Central memory CD4-positive, alpha-beta T cell (primary cell): Measurements from ENCODE around the gene ZBP1.

Source experiments
- DNase-seq: peaks from one replicate; pipeline ENCODE4 v3.0.0; 2022

ZBP1 gene

GRCh38 chr20:57616143-57616951, 3.9 kb downstream of the ZBP1 start:
- DNase-seq: no peak

GRCh38 chr20:57615445-57615811, 4.8 kb downstream of the ZBP1 start:
- no peak for DNase-seq

DNA sequence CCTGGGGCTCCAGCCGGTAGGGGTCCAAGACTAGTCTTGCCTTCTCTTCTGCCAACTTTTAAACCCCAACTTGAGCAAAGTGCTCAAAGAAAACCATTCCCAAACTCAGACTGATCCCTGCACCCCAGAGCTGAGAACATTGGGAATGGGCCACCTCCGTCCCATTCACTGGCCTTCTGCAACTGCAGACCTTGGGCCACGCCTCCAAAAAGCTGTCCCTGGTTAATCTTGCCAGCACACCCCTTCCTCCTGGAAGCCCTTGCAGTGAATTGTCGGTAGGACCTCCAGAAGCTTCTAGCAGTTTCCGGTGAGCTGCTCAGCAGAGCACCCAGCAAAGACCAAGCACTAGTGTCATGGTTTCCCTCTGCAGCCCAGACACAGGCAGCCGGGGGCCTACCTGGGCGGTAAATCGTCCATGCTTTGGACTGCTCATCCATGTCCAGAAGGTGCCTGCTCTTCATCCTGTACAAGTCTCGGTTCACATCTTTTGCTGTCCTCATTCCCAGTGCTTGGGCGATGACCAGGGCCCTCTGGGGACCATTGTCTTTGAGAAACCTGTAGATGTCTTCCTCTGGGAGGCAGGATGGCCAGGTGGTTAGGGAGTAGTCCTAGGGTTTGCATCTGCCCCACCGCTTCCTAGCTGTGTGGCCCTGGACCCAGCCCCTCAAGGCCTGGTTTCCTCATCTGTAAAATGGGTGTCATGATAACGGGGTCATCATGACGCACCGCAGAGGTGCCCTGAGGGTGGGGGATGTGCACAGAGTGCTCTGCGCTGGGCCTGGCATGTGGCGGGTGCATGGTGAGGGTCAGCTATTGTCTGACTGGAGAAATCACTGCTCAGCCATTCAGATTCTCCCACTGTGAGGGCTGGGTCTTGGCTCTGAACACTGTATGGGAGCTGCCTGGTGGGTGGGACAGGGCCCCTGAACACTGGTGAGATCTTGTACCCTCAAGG, 5.5 kb downstream of the ZBP1 start:
- no peak for DNase-seq

GRCh38 chr20:57613481-57613921, 6.7 kb downstream of the ZBP1 start:
- no peak for DNase-seq

GRCh38 chr20:57612916-57613315, 7.3 kb downstream of the ZBP1 start:
- DNase-seq: no peak

- DNase-seq: no peak
Observed at GRCh38 chr20:57612436-57612835, 7.8 kb downstream of the ZBP1 start.

- DNase-seq: no peak
Observed at GRCh38 chr20:57611586-57612311, 8.5 kb downstream of the ZBP1 start.

DNA sequence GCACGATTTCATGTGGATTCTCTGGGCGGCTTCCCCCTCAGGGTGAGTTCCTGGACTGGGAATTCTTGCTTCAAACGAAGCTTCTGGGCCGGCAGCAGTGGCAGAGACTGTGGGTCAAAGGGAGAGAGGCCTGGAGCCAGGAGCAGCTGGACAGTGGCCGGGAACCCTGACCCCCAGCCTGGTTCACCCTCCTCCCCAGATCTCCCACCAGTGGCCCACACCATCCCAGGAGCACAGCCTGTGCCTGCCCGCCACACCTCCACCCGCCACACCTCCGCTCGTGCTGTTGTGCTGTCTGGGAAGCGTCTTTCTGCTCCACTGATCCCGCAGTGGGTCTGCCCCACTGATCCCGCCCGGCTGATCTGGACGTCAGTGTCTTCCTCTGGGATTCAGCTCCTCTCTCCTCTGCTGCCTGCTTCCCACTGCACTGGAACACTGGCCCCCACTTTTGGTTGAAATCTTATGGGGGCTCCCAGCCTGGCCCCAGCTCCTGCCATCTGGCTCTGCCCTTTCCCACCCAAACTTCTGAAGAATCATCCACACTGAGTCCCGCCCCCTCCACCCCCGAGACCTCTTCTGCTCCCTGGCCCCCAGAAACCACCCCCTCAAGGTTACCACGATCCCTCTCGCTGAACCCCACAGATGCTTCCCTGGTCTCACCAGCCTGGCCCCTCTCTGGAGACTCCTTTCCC, 9.8 kb downstream of the ZBP1 start:
- no peak for DNase-seq

DNA sequence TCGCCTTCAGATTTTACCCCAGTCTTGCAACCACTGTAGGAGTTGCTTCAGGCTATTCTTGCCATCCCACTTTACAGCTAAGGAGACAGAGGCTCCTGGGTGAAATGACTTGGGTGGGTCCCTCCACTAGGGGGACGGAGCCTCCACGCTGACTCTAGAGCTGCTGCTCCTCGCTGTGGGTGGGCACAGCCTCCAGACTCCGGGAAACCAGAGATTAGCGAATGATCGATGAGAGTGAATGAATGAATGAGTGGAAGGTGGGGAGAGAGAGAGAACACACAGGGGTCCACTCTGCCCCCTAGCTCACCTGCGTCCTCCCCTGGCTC, 10.4 kb downstream of the ZBP1 start:
- no peak for DNase-seq

GRCh38 chr20:57609086-57609841, 11.0 kb downstream of the ZBP1 start:
- no peak for DNase-seq

- no peak for DNase-seq
Observed at GRCh38 chr20:57608516-57608915, 11.7 kb downstream of the ZBP1 start.

GRCh38 chr20:57605878-57606277, 14.3 kb downstream of the ZBP1 start:
- no peak for DNase-seq

DNA sequence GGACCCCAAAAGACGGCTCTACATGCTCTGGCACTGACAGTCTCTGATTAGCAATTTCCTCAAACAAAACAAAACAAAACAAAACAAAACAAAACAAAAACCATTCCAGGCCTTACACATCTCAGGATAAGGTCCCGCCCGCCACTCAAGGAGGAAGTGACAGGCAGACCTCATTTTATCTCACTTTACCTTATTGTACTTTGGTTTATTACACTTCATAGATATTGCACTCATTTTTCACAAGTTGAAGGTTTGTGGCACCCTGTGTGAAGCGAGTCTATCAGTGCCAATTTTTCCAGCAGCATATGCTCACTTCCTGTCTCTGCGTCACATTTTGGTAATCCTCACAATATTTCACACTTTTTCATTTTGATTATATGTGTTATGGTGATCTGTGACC, 15.2 kb downstream of the ZBP1 start:
- DNase-seq: no peak

DNA sequence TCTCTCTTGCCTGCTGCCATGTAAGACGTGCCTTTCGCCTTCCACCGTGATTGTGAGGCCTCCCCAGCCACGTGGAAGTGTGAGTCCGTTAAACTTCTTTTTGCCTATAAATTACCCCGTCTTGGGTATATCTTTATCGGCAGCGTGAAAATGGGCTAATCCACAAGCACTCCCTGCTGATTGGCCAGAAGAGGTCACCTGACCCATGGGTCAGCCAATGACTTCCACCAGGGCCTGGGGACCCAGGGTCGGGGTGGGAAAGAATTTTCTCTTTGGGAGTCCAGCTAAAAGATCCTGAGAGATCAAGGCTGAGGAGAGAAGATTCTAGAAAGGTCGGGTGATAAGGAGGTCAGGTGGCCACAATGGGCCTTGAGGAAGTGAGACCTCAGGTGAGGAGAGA, 17.1 kb downstream of the ZBP1 start:
- no peak for DNase-seq

- no peak for DNase-seq
Observed at GRCh38 chr20:57601737-57602136, 18.5 kb downstream of the ZBP1 start.

DNA sequence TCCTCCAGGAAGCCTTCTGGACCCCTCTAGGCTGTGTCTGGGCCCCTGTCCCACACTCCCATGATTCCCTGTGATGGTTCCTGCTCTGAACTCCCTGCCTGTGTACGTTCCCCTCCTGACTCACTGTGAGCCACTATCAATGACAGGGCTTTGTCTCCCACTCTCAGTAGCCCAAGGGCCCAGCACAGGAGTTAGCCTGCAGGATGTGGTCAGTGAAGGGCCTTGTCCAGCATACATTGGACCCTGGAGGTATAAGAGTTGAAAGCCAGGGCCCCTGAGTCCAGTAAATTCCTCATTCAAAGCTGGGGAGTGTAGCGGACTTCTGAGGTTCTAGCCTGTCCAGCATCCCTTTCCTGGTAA, 19.0 kb downstream of the ZBP1 start:
- DNase-seq: no peak

GRCh38 chr20:57600320-57601210, 19.7 kb downstream of the ZBP1 start:
- no peak for DNase-seq

DNA sequence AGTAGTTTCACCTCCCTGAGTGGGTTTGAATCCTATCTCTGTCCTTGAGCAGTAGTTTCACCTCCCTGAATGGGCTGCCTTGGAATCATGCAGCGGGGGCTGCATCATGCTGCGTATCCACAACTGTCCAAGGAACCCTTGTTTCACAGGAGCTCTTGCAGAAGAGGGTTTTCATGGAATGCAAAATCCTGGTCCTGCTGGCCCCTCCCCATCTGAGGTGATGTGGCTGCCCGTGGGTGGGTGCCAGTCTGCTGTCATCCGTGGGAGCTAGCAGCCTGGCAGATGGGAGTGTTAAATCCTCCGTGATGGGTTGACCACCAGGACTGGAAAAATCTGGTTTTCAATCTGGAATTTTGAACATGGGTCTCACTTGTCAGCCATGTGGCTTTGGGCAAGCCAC, 21.7 kb downstream of the ZBP1 start:
- DNase-seq: no peak

- no peak for DNase-seq
Observed at GRCh38 chr20:57598060-57598459, 22.2 kb downstream of the ZBP1 start.

DNA sequence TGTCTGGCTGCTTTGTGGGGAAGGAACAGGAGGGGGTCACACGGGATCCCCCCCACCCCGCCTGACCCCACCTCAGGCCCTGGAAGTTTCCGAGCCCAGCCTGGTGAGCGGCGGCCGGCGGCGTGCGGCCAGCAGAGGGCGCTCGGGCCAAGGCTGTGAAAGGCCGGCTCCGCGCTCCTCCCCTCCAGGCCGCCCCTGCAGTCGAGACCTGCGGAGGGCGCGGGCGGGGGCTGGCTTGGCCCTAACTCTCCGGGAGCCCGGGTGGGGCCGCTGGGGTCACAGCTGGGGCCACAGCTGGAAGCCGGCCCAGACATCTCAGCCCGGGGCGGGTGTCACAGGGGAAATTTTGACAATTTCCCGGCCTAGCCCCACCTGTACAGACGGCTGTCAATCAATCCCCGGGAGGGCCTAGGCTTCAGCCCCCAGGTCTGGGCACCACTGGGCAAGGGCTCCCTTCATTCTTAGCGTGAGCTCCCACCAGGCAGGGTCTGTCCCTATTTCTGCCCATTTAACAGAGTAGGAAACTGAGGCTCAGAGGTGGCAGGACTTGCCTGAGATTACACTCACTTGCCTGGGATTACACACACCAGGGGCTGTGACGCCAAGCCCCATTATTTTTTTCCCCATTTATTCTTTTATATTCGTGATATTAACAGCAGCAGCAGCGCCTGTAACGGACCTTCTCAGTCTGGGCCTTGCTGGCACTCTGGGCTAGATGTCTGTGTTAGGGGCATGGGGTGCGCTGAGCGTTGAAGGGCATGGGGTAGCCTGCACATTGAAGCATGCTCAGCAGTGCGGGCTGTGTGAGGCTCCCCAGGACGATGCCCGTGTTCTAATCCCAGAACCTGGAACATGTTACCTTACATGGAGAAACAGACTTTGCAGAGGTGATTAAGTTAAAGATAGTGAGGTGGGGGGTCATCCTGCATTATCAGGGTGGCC, 23.0 kb downstream of the ZBP1 start:
- DNase-seq: peak; percentile 60
